Activated naive CD8-positive, alpha-beta T cell treated with anti-CD3 and anti-CD28 coated beads, Interleukin-2, amount 10 ng/mL, durations not matched to agents 7 days and 5 days (primary cell): ENCODE data around the gene B3GLCT. TPM values are rescaled to one million over a fixed set of nuclear protein-coding genes. Genes with fewer than 3 reads are reported as not detected.

Experiments
- ATAC-seq: fragments of 150-1000 bp; cut with Tn5 transposase; one replicate; pipeline ENCODE4 v1.10.0; 2021; ENCODE audit warnings: low read depth, moderate library complexity
- POLR2A ChIA-PET: fragments of 350-600 bp; sonication (Branson Sonifier 250); formaldehyde crosslinking; loops from one replicate; lab custom pipeline; 2021; ENCODE audit warnings: antibody characterized with exemption; lab: Charles Lee
- DNase-seq: peaks from one replicate; pipeline ENCODE4 v3.0.0; 2021
- H3K27ac Mint-ChIP-seq: one replicate; pipeline ENCODE4 v1.8.0; 2022; ENCODE audit warnings: mild to moderate bottlenecking, mixed read lengths
- H3K27me3 Mint-ChIP-seq: one replicate; pipeline ENCODE4 v1.8.0; 2022; ENCODE audit warnings: mild to moderate bottlenecking, moderate library complexity, mixed read lengths
- H3K36me3 Mint-ChIP-seq: one replicate; pipeline ENCODE4 v1.8.0; 2021; ENCODE audit warnings: mild to moderate bottlenecking, mixed read lengths
- H3K4me1 Mint-ChIP-seq: one replicate; pipeline ENCODE4 v1.8.0; 2021; ENCODE audit warnings: mixed read lengths
- H3K4me3 Mint-ChIP-seq: one replicate; pipeline ENCODE4 v1.8.0; 2022; ENCODE audit warnings: mild to moderate bottlenecking, moderate library complexity, mixed read lengths
- H3K9me3 Mint-ChIP-seq: one replicate; pipeline ENCODE4 v1.8.0; 2021; ENCODE audit warnings: mixed read lengths
- total RNA-seq, 2 experiments: library from RNA; stranded (reverse); gene quantifications; one replicate each; pipeline ENCODE4 v1.2.3, GENCODE V29; 2021

Gene B3GLCT
- total RNA-seq, 2 experiments from 2014 or later, result 3.8 to 4.2 TPM

DNA sequence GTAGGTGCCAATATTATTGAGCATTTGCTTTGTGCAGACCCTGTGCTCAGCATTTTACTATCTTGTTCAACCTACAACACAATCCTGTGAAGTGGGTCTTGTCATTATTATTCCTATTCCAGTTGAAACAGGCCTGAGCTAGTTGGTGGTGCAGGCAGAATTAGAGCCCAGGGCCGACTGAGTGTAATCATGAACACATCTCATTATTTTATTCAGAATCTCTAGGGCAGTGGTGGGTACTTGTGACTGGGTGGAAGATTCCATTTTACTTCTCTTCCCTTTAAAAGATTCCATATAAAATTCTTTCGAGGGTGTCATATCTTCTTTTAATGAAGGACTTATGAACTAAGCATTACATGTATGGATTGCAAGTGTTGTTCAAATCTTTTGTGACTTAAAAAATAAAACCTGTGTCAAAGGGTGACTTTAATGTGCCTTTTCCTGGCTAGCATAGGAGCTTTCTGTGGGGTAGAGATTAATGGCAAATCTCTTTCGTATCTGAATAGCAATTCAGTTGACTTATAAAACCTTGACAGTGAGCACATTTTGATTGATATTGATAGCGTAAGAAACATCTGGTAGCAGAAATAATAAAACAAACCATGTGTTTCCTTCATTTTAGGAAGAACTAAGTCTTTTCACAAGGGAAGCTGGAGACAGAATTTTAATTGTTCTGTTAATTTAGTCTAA lies 20.3 kb downstream of the B3GLCT start:
- no peak for ATAC-seq
- H3K4me1 Mint-ChIP-seq, result peaks cover 1% of the 10 kb centered on the region
- no peaks in the 10 kb centered on the region for H3K9me3 Mint-ChIP-seq
- H3K27me3 Mint-ChIP-seq, result no peaks in the 10 kb centered on the region
- H3K27ac Mint-ChIP-seq, result no peak overlapping the region
- POLR2A ChIA-PET, result no interaction called here
- no peak overlapping the region for H3K4me3 Mint-ChIP-seq
- H3K36me3 Mint-ChIP-seq, result peaks cover 3% of the 10 kb centered on the region
- no peak for DNase-seq

- Mint-ChIP-seq H3K27me3 (no peaks in the 10 kb centered on the region), H3K9me3 (no peaks in the 10 kb centered on the region), H3K36me3 (peaks cover 3% of the 10 kb centered on the region), H3K4me1 (peaks cover 5% of the 10 kb centered on the region), H3K4me3 (no peak overlapping the region), H3K27ac (no peak overlapping the region)
- POLR2A ChIA-PET, result no interaction called here
- ATAC-seq (no peak), DNase-seq (no peak)
These were observed 21.3 kb downstream of the B3GLCT start for GRCh38 chr13:31221057-31221456.

GRCh38 chr13:31223215-31223614 lies 23.4 kb downstream of the B3GLCT start:
- Mint-ChIP-seq H3K4me1 (peaks cover 13% of the 10 kb centered on the region), H3K27me3 (no peaks in the 10 kb centered on the region), H3K4me3 (no peak overlapping the region), H3K9me3 (no peaks in the 10 kb centered on the region), H3K27ac (no peak overlapping the region), H3K36me3 (no peaks in the 10 kb centered on the region)
- DNase-seq (no peak), ATAC-seq (no peak)
- POLR2A ChIA-PET, result no interaction called here

DNA sequence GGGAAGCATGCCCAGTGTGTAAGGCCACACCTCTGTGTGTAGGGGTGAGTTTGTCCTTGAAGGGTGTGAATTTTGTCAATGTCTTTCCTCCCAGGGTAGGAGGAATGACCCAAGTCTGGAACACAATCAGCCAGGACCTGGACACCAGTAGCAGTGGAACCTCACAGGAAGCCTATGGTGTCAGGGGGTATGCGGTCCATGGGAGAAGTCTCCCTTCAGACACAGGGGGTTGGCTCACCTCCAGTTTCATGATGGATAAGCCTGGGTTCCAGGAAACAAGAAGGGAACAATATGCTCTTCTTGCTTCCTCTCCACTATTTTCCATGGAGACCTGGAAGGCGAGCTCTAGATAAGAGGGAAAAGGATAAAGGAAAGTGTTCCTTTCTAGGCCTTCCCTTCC lies 23.9 kb downstream of the B3GLCT start:
- DNase-seq (no peak), ATAC-seq (no peak)
- Mint-ChIP-seq H3K4me1 (peaks cover 16% of the 10 kb centered on the region), H3K9me3 (no peaks in the 10 kb centered on the region), H3K36me3 (no peaks in the 10 kb centered on the region), H3K4me3 (no peak overlapping the region), H3K27ac (no peak overlapping the region), H3K27me3 (no peaks in the 10 kb centered on the region)
- POLR2A ChIA-PET, result no interaction called here

DNA sequence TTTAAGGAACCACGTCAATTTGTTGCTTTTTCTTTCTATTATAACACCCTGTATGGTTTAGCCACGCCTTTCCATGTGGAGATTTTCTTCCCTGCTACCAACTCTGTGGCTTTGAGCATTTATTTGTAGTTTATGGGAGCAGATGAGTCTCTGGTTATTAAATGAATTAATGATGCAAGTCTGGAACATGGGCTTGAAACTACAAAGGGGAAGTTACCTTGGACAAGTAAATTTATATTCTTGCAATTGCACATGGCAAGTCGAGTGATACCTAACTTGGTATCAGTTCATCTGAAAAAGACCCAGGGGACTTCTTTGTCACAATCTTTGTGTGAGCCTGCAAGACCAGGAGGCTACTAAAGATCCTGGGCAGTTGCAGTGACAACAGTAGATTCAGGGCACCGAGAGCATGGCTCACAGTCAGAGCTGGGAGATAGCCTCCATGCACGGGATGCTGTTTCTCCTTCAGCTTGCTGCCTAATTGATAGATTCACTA lies 24.4 kb downstream of the B3GLCT start:
- ATAC-seq, result no peak
- Mint-ChIP-seq H3K27ac (no peak overlapping the region), H3K36me3 (no peaks in the 10 kb centered on the region), H3K27me3 (no peaks in the 10 kb centered on the region), H3K4me3 (no peak overlapping the region), H3K4me1 (peaks cover 16% of the 10 kb centered on the region), H3K9me3 (no peaks in the 10 kb centered on the region)
- no peak for DNase-seq
- POLR2A ChIA-PET, result no interaction called here

GRCh38 chr13:31224963-31225559 lies 25.3 kb downstream of the B3GLCT start:
- no peak overlapping the region for H3K4me3 Mint-ChIP-seq
- H3K27me3 Mint-ChIP-seq, result no peaks in the 10 kb centered on the region
- H3K27ac Mint-ChIP-seq, result no peak overlapping the region
- H3K9me3 Mint-ChIP-seq, result no peaks in the 10 kb centered on the region
- ATAC-seq (no peak), DNase-seq (no peak)
- no peaks in the 10 kb centered on the region for H3K36me3 Mint-ChIP-seq
- POLR2A ChIA-PET, result no interaction called here
- peaks cover 16% of the 10 kb centered on the region for H3K4me1 Mint-ChIP-seq

GRCh38 chr13:31225998-31226675 lies 26.4 kb downstream of the B3GLCT start:
- Mint-ChIP-seq H3K36me3 (no peaks in the 10 kb centered on the region), H3K4me1 (peaks cover 16% of the 10 kb centered on the region), H3K27me3 (no peaks in the 10 kb centered on the region), H3K27ac (peak overlapping the region; percentile 47), H3K4me3 (no peak overlapping the region), H3K9me3 (no peaks in the 10 kb centered on the region)
- ATAC-seq (no peak), DNase-seq (no peak)
- POLR2A ChIA-PET, result no interaction called here

- no peaks in the 10 kb centered on the region for H3K9me3 Mint-ChIP-seq
- H3K27me3 Mint-ChIP-seq, result no peaks in the 10 kb centered on the region
- H3K36me3 Mint-ChIP-seq, result no peaks in the 10 kb centered on the region
- no peak overlapping the region for H3K27ac Mint-ChIP-seq
- no peak overlapping the region for H3K4me3 Mint-ChIP-seq
- H3K4me1 Mint-ChIP-seq, result peaks cover 16% of the 10 kb centered on the region
- POLR2A ChIA-PET, result no interaction called here
- ATAC-seq (no peak), DNase-seq (no peak)
These were observed 27.3 kb downstream of the B3GLCT start for GRCh38 chr13:31227063-31227462.

- Mint-ChIP-seq H3K27ac (no peak overlapping the region), H3K4me3 (no peak overlapping the region), H3K4me1 (peaks cover 16% of the 10 kb centered on the region), H3K27me3 (no peaks in the 10 kb centered on the region), H3K9me3 (no peaks in the 10 kb centered on the region), H3K36me3 (no peaks in the 10 kb centered on the region)
- ATAC-seq (peak; percentile 50), DNase-seq (no peak)
- POLR2A ChIA-PET, result no interaction called here
These were observed 28.1 kb downstream of the B3GLCT start for GRCh38 chr13:31227870-31228269.

- Mint-ChIP-seq H3K27me3 (no peaks in the 10 kb centered on the region), H3K27ac (no peak overlapping the region), H3K4me3 (no peak overlapping the region), H3K4me1 (no peaks in the 10 kb centered on the region), H3K36me3 (no peaks in the 10 kb centered on the region), H3K9me3 (no peaks in the 10 kb centered on the region)
- ATAC-seq (no peak), DNase-seq (no peak)
- POLR2A ChIA-PET, result no interaction called here
These were observed 35.0 kb downstream of the B3GLCT start for GRCh38 chr13:31234729-31235128.

GRCh38 chr13:31236211-31236786 lies 36.5 kb downstream of the B3GLCT start:
- no peaks in the 10 kb centered on the region for H3K4me1 Mint-ChIP-seq
- ATAC-seq (no peak), DNase-seq (no peak)
- no peak overlapping the region for H3K27ac Mint-ChIP-seq
- H3K27me3 Mint-ChIP-seq, result no peaks in the 10 kb centered on the region
- H3K9me3 Mint-ChIP-seq, result no peaks in the 10 kb centered on the region
- H3K36me3 Mint-ChIP-seq, result no peaks in the 10 kb centered on the region
- POLR2A ChIA-PET, result no interaction called here
- no peak overlapping the region for H3K4me3 Mint-ChIP-seq

DNA sequence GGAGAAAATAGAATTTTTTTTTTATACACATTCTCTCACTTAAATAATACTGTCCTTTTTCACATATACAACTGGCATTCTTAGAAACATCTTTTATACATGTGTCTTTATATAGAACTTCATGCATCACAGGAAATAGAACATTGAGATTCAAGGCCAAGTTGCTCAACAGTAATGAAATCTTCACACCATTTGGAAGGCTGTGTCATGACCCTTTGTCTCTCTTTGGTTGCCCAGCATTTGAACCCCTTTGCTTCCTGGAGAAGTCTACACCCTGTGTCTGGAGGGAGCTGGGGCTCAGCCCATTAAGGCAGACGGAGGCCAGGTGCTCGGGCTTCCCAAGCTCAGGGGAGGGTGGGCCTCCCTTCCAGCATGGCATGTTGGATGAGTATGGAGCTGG lies 41.1 kb downstream of the B3GLCT start:
- POLR2A ChIA-PET, result no interaction called here
- Mint-ChIP-seq H3K4me3 (no peak overlapping the region), H3K27ac (no peak overlapping the region), H3K9me3 (no peaks in the 10 kb centered on the region), H3K4me1 (no peaks in the 10 kb centered on the region), H3K36me3 (no peaks in the 10 kb centered on the region), H3K27me3 (no peaks in the 10 kb centered on the region)
- ATAC-seq (no peak), DNase-seq (no peak)

- Mint-ChIP-seq H3K9me3 (no peaks in the 10 kb centered on the region), H3K27me3 (no peaks in the 10 kb centered on the region), H3K4me1 (no peaks in the 10 kb centered on the region), H3K4me3 (no peak overlapping the region), H3K27ac (no peak overlapping the region), H3K36me3 (no peaks in the 10 kb centered on the region)
- no peak for DNase-seq
- ATAC-seq, result no peak
- POLR2A ChIA-PET, result no interaction called here
These were observed 42.6 kb downstream of the B3GLCT start for GRCh38 chr13:31242367-31242766.
